ENCODE data around the gene LRRC27. TPM values are rescaled to one million over a fixed set of nuclear protein-coding genes. Genes with fewer than 3 reads are reported as not detected.

LRRC27 gene
- total RNA-seq, 1 experiment from 2014 or later = 4.1 TPM

DNA sequence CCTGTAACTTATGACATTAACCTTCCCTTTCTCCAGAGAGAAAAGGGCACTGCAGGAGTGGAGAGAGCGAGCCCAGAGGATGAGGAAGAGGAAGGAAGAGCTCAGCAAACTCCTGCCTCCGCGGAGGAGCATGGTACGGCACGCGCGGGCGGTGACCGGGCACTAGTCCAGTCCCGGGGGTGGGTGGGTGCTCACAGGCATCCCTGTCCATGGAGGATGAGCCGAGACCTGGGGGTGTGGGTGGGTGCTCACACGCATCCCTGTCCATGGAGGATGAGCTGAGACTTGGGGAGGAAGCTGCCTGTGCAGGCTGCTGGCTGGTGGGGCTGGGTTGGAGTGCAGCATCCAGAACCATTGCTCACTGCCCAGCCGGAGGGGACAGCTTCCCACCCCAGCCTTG lies 23.8 kb downstream of the LRRC27 start (continued):
- TF ChIP-seq, protein P1, sequence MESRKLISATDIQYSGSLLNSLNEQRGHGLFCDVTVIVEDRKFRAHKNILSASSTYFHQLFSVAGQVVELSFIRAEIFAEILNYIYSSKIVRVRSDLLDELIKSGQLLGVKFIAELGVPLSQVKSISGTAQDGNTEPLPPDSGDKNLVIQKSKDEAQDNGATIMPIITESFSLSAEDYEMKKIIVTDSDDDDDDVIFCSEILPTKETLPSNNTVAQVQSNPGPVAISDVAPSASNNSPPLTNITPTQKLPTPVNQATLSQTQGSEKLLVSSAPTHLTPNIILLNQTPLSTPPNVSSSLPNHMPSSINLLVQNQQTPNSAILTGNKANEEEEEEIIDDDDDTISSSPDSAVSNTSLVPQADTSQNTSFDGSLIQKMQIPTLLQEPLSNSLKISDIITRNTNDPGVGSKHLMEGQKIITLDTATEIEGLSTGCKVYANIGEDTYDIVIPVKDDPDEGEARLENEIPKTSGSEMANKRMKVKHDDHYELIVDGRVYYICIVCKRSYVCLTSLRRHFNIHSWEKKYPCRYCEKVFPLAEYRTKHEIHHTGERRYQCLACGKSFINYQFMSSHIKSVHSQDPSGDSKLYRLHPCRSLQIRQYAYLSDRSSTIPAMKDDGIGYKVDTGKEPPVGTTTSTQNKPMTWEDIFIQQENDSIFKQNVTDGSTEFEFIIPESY (IDR thresholded peaks at IDR 0.05; ENCODE audit: extremely low read depth, insufficient replicate concordance, low read length) = no peak
- TF ChIP-seq SP1 (IDR thresholded peaks at IDR 0.05; ENCODE audit: low read depth) = no peak
- no peak for TF ChIP-seq SRF (IDR thresholded peaks at IDR 0.05; ENCODE audit: low read depth)
- TF ChIP-seq POLR2AphosphoS5 (IDR thresholded peaks at IDR 0.05; ENCODE audit: low read depth, low read length) = no peak
- no peak for TF ChIP-seq CBX3 (IDR thresholded peaks at IDR 0.05; ENCODE audit: low read depth)

DNA sequence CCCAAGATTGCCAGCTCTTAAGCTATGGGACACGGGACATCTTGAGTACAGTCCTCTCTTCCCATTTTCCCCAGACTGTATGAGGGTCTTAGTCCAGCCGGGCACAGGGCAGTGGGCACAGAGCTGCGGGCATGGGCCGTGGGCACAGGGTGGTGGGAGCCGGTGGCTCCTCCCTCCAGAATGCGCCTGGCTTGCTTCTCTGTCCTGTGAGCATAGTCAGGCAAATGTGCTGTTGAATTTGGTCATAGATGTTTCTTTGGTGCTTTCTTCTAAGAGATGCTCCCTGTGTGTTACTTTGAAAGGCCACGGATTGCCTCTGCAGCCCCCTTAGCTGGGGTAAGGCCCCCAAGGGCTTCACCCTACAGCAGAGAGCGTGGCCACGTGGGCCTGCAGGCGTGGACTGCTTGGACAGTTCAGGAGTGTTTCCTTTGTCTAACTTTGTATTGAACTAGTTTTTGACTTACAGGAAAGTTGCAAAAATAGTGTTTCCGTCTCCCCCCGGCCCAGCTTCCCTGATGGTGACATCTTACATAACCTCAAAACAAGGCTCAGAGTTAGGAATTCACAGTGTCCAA lies 24.7 kb downstream of the LRRC27 start:
- intact Hi-C loops (cut with micrococcal nuclease) = no loop called here
- CTCF ChIA-PET = no interaction called here
- ATAC-seq = no peak
- no peak overlapping the region for H3K4me2 ChIP-seq (ENCODE audit: low read length)
- H3K9me3 ChIP-seq (ENCODE audit: control insufficient read depth in 1 of 2, insufficient read depth in 1 of 2, low read depth in 1 of 2, low read length in 2 of 2) = no peaks in the 10 kb centered on the region
- no peak overlapping the region for H3K27ac ChIP-seq (ENCODE audit: low read depth, low read length)
- H3K9me2 ChIP-seq (ENCODE audit: insufficient read depth) = no peaks in the 10 kb centered on the region
- TF ChIP-seq, protein P2, sequence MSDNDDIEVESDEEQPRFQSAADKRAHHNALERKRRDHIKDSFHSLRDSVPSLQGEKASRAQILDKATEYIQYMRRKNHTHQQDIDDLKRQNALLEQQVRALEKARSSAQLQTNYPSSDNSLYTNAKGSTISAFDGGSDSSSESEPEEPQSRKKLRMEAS (IDR thresholded peaks at IDR 0.05) = no peak
- TF ChIP-seq CEBPB (IDR thresholded peaks at IDR 0.05; ENCODE audit: low read depth) = no peak
- no peak for TF ChIP-seq ZNF274 (IDR thresholded peaks at IDR 0.05; ENCODE audit: low read depth, low read length)
- no peak for TF ChIP-seq FOSL1 (IDR thresholded peaks at IDR 0.05; ENCODE audit: low read depth)
- no peaks in the 10 kb centered on the region for H3K79me2 ChIP-seq (ENCODE audit: insufficient read depth, low read length)
- no peak overlapping the region for H3K4me3 ChIP-seq (replicated peaks in 1 of 2; ENCODE audit: low read depth in 1 of 2, low read length in 2 of 2)
- no TSS peak for BruUV-seq (replicated peaks)
- no peaks in the 10 kb centered on the region for H3K36me3 ChIP-seq (ENCODE audit: control insufficient read depth in 1 of 2, insufficient read depth in 2 of 2, low read length in 2 of 2)
- H3K27me3 ChIP-seq (ENCODE audit: insufficient read depth, low read length) = no peaks in the 10 kb centered on the region
- no peak overlapping the region for H3K9ac ChIP-seq (ENCODE audit: low read length)
- no peaks in the 10 kb centered on the region for H3K4me1 ChIP-seq (ENCODE audit: control insufficient read depth in 1 of 2, insufficient read depth in 2 of 2, low read length in 2 of 2)
- RAD21 ChIA-PET (ENCODE audit: low non-redundant PET in 1 of 2, low total read pairs in 2 of 2, uncharacterized antibody in 2 of 2, unreplicated experiment in 2 of 2) = no interaction called here
- POLR2A ChIA-PET = no interaction called here
- no peaks in the 10 kb centered on the region for H4K20me1 ChIP-seq (ENCODE audit: insufficient read depth)
- no peak for DNase-seq (ENCODE audit: low read depth, low spot score)
- no peak overlapping the region for H2AFZ ChIP-seq (ENCODE audit: low read depth, low read length, poor library complexity, severe bottlenecking)
